Measurements from ENCODE around the gene SOS1. TPM values are rescaled to one million over a fixed set of nuclear protein-coding genes. Genes with fewer than 3 reads are reported as not detected.

SOS1 gene
- total and polyA plus RNA-seq, 9 donors = 14.4 to 70.1 (median 41.8) TPM

GRCh38 chr2:39007875-39008504 lies 112.9 kb downstream of the SOS1 start:
- 76 to 80% (median 80%) methylated on average over 5 of the region's 5 CpGs for WGBS, 3 donors
- no peak overlapping the region for H3K27ac ChIP-seq
- TF ChIP-seq, protein P1, sequence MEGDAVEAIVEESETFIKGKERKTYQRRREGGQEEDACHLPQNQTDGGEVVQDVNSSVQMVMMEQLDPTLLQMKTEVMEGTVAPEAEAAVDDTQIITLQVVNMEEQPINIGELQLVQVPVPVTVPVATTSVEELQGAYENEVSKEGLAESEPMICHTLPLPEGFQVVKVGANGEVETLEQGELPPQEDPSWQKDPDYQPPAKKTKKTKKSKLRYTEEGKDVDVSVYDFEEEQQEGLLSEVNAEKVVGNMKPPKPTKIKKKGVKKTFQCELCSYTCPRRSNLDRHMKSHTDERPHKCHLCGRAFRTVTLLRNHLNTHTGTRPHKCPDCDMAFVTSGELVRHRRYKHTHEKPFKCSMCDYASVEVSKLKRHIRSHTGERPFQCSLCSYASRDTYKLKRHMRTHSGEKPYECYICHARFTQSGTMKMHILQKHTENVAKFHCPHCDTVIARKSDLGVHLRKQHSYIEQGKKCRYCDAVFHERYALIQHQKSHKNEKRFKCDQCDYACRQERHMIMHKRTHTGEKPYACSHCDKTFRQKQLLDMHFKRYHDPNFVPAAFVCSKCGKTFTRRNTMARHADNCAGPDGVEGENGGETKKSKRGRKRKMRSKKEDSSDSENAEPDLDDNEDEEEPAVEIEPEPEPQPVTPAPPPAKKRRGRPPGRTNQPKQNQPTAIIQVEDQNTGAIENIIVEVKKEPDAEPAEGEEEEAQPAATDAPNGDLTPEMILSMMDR (IDR thresholded peaks at IDR 0.05) = no peak
- no peak for TF ChIP-seq EP300 (IDR thresholded peaks at IDR 0.05)
- no peak for TF ChIP-seq POLR2A (IDR thresholded peaks at IDR 0.05)
- H3K36me3 ChIP-seq = no peaks in the 10 kb centered on the region
- intact Hi-C loops (cut with DNase I) = loop anchor here in 1 of 4 donors (2.0 kb wide), 1 partner anchor 23 kb away; no protein-coding TSS in a partner anchor
- no peak for DNase-seq
- no peaks in the 10 kb centered on the region for H3K4me1 ChIP-seq (ENCODE audit: insufficient read depth)
- H3K27me3 ChIP-seq = no peaks in the 10 kb centered on the region
- H3K9me3 ChIP-seq = no peaks in the 10 kb centered on the region
- H3K4me3 ChIP-seq = no peak overlapping the region

DNA sequence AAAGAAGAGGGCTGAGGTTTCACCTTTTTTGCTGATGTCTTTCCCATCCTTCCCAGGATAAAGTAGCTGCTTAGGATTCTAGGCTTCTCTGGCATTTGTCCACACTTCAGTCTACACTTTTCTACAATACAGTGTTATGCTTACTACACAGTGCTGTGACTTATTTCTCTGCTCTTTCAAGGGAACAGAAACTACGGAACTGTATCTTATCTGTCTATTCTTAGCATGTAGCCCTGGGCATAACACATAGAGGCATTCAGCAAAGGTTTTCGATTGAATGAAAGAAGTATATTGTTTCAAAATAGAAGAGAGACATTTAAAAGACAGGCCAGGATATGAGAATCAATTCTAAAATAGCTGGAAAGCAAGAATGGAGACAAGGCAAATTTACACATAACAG lies 120.3 kb downstream of the SOS1 start:
- H3K4me3 ChIP-seq = no peak overlapping the region
- DNase-seq = no peak
- H3K27me3 ChIP-seq = no peaks in the 10 kb centered on the region
- peaks cover 1% of the 10 kb centered on the region for H3K4me1 ChIP-seq (ENCODE audit: insufficient read depth)
- WGBS, 3 donors = 81 to 90% (median 87%) methylated on average over 2 of the region's 2 CpGs
- intact Hi-C loops (cut with DNase I) = no loop called here
- no peaks in the 10 kb centered on the region for H3K36me3 ChIP-seq
- H3K27ac ChIP-seq = no peak overlapping the region
- TF ChIP-seq, protein P1 (IDR thresholded peaks at IDR 0.05) = no peak
- no peak for TF ChIP-seq EP300 (IDR thresholded peaks at IDR 0.05)
- no peak for TF ChIP-seq POLR2A (IDR thresholded peaks at IDR 0.05)
- no peaks in the 10 kb centered on the region for H3K9me3 ChIP-seq

DNA sequence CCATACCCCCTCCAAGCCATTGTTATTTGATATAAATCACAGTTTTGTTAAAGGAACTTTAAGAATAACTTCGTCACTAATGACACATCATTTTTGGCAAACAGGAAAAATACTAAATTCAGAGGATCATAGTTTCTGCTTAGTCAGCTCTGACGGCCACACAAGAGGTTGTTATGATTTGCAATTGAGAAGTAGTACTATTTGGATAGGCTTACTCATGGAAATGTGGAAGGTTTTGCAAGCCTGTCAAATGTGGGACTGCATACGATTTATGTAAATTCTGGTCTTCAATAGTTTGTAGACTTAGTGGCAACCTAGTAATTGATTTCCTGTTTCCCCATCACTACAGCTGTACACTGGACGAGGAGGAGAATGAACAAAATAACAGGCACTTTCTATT lies 123.1 kb downstream of the SOS1 start:
- intact Hi-C loops (cut with DNase I) = no loop called here
- no peaks in the 10 kb centered on the region for H3K27me3 ChIP-seq
- no peak for TF ChIP-seq EP300 (IDR thresholded peaks at IDR 0.05)
- TF ChIP-seq POLR2A (IDR thresholded peaks at IDR 0.05) = no peak
- TF ChIP-seq, protein P1 (IDR thresholded peaks at IDR 0.05) = no peak
- no peak for DNase-seq
- no peak overlapping the region for H3K4me3 ChIP-seq
- no peaks in the 10 kb centered on the region for H3K9me3 ChIP-seq
- no peaks in the 10 kb centered on the region for H3K36me3 ChIP-seq
- peaks cover 1% of the 10 kb centered on the region for H3K4me1 ChIP-seq (ENCODE audit: insufficient read depth)
- 17 to 25% (median 25%) methylated on average over 4 of the region's 4 CpGs for WGBS, 3 donors
- no peak overlapping the region for H3K27ac ChIP-seq

DNA sequence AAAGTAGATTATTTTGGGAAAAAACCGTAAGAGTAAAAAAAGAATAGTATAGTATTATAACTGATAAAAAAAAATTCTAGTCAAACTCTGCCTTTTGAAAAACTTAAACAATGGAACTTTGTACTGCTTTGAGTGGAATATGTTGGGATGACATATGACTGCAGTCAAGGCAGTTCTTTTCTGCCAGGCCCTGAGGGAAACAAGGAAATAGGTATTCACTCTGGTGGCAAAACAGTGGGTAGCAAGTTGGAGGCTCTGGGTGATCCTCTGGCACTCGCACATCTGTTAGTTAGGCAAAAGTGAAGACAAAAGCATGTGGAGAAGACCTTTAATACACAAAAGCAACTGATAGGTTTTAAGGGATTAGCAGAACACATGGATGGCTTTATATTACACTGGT lies 129.0 kb downstream of the SOS1 start:
- intact Hi-C loops (cut with DNase I) = no loop called here
- TF ChIP-seq EP300 (IDR thresholded peaks at IDR 0.05) (no peak), POLR2A (IDR thresholded peaks at IDR 0.05) (no peak)
- TF ChIP-seq, protein P1 (IDR thresholded peaks at IDR 0.05) = no peak
- H3K4me3 ChIP-seq = no peak overlapping the region
- no peak overlapping the region for H3K27ac ChIP-seq
- WGBS, 3 donors = 46 to 76% (median 49%) methylated on average over 2 of the region's 2 CpGs
- DNase-seq = no peak
- no peaks in the 10 kb centered on the region for H3K27me3 ChIP-seq
- H3K36me3 ChIP-seq = no peaks in the 10 kb centered on the region
- H3K9me3 ChIP-seq = no peaks in the 10 kb centered on the region
- H3K4me1 ChIP-seq (ENCODE audit: insufficient read depth) = no peaks in the 10 kb centered on the region

Data from ovary (tissue), 9 donors.